ENCODE data around the gene CLEC2D. TPM values are rescaled to one million over a fixed set of nuclear protein-coding genes. Genes with fewer than 3 reads are reported as not detected.
A peak's percentile ranks its signal among the peaks of the same experiment; 100 is the strongest.
"Not testable (repeated sequence)": the region's sequence is repeated elsewhere in the genome, so short reads cannot be mapped to it uniquely, and the experiment has no call there.

The CLEC2D gene
- total and polyA plus RNA-seq, 8 donors = 8.9 to 41.7 (median 31.2) TPM

DNA sequence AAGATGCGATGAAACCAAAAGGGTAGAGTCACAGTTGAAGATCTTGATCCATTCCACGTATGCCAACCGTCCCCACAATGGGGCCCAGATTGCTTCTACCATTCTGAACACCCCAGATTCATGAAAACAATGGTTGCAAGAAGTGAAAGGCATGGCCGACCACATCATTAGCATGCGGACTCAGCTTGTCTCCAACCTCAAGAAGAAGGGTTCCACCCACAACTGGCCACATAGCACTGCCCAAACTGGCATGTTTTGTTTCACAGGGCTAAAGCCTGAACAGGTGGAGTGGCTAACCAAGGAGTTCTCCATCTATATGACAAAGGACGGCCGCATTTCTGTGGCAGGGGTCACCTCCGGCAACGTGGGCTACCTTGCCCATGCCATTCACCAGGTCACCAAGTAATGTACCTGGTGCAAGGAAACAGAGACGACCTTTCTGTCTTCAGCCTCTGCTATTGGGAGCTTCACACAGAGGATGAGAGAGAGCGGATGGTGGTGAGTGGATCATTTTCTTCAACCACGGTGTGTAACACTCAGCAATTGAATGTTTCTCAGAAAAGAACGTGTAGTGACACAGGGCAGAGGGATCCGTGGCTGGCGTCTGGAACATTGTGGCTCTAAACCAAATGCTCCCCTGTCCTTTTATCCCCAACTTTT lies 26.8 kb upstream of the CLEC2D start:
- H3K27ac ChIP-seq = no peak overlapping the region
- H3K9me3 ChIP-seq = no peaks in the 10 kb centered on the region
- ATAC-seq = no peak
- H3K27me3 ChIP-seq = no peaks in the 10 kb centered on the region
- no peak for DNase-seq
- no peaks in the 10 kb centered on the region for H3K36me3 ChIP-seq
- no peak overlapping the region for H3K4me3 ChIP-seq
- intact Hi-C loops (cut with DNase I) = no loop called here
- TF ChIP-seq, protein P1, sequence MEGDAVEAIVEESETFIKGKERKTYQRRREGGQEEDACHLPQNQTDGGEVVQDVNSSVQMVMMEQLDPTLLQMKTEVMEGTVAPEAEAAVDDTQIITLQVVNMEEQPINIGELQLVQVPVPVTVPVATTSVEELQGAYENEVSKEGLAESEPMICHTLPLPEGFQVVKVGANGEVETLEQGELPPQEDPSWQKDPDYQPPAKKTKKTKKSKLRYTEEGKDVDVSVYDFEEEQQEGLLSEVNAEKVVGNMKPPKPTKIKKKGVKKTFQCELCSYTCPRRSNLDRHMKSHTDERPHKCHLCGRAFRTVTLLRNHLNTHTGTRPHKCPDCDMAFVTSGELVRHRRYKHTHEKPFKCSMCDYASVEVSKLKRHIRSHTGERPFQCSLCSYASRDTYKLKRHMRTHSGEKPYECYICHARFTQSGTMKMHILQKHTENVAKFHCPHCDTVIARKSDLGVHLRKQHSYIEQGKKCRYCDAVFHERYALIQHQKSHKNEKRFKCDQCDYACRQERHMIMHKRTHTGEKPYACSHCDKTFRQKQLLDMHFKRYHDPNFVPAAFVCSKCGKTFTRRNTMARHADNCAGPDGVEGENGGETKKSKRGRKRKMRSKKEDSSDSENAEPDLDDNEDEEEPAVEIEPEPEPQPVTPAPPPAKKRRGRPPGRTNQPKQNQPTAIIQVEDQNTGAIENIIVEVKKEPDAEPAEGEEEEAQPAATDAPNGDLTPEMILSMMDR (IDR thresholded peaks at IDR 0.05) = no peak
- peaks cover 0 to 11% of the 10 kb centered on the region in 2 donors for H3K4me1 ChIP-seq

DNA sequence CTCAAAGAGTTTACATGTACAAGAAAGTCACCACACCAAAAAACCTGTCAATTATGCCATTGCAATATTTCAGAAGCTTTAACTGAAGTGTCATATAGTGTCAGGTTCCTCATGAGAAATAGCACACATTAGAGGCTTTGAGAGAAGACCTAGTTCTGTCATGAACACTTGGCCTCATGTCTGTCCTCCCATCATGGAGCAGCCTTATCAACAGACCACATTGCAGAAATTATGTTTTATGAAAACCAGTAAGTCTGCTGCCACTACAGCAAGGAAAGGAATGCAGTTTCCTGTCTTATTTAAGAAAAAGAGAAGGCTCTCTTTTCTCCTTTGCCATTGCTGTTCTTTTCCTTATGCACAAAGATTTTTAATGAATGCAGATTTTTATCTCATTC lies 26.2 kb upstream of the CLEC2D start:
- Histone ChIP-seq H3K4me3 (no peak overlapping the region), H3K27ac (no peak overlapping the region), H3K9me3 (no peaks in the 10 kb centered on the region), H3K27me3 (no peaks in the 10 kb centered on the region), H3K36me3 (no peaks in the 10 kb centered on the region), H3K4me1 (peaks cover 0 to 11% of the 10 kb centered on the region in 2 donors)
- DNase-seq = no peak
- no peak for ATAC-seq
- intact Hi-C loops (cut with DNase I) = no loop called here
- TF ChIP-seq, protein P1 (IDR thresholded peaks at IDR 0.05) = no peak

DNA sequence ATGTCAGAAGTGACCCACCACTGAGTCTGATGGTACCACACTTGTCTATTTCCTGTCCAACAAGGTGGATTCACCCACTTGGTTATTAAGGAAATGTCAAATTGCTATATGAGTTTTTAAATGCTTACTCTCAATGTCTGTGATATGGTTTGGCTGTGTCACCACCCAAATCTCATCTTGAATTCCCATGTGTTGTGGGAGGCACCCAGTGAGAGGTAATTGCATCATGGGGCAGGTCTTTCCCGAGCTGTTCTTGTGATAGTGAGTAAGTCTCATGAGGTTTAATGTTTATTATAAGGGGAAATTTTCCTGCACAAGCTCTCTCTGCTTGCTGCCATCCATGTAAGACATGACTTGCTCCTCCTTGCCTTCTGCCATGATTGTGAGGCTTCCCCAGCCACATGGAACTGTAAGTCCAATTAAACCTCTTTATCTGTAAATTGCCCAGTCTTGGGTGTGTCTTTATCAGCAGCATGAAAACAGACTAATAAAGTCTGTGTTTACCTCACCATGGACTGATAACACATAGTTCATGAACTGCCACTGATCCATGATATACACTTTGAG lies 24.4 kb upstream of the CLEC2D start:
- DNase-seq; H3K4me3 ChIP-seq; H3K27ac ChIP-seq; intact Hi-C loops (cut with DNase I); H3K27me3 ChIP-seq; H3K36me3 ChIP-seq; ATAC-seq; H3K9me3 ChIP-seq: not testable (repeated sequence)
- peaks cover under 1 to 20% of the 10 kb centered on the region in 2 donors for H3K4me1 ChIP-seq

DNA sequence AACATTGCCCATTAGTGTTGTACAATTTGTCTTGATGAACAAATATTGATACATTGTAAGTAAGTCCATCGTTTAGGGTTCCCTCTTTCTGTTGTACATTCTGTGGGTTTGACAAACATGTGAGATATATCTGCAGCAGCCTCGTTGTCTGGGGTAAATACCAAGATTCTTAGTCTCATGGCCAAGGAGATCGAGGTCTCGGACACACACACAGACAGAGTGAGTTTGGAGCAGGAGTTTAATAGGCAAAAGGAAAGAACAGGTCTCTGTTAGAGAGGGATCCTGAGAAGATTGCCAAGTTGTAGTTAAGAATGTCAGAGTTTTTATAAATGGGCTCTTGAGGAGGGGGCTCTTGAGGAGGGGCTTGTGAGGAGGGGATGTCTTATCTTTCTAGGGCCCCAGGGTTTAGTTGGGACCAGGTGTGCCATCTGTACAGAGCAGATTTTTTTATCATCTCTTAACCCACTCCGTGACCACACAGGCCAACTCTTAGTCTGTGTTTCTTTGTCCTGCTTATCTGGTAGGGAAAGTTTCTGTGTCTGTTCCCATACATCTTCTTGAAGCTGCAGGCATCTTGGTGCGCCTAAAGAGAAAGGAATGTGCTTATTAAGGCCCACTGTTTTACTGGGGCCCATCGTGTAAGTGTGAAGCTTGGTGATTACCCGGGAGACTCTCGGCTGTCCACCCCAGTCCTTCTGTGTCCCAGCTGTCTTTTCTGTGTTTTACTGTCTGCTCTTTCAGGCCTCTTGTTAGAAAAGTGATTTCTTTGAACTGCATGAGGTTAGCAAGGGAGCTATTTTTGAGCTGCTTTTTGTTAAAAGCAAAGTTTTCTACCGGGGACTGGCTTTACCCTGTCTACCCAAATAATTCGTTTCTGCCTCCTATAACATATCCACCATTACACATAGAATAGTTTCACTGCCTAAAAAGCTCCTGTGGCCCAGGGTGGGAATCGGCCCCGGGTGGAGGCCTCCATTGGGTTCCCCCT lies 22.4 kb upstream of the CLEC2D start:
- peak overlapping the region; percentile 55 to 67 for H3K4me3 ChIP-seq
- intact Hi-C loops (cut with DNase I) = no loop called here
- TF ChIP-seq, protein P1 (IDR thresholded peaks at IDR 0.05) = no peak
- H3K4me1 ChIP-seq = peaks cover 16 to 40% of the 10 kb centered on the region in 2 donors
- H3K27me3 ChIP-seq = no peaks in the 10 kb centered on the region
- ATAC-seq = no peak
- no peaks in the 10 kb centered on the region for H3K9me3 ChIP-seq
- DNase-seq = peak in 1 of 4 donors; percentile 14
- peak overlapping the region; percentile 95 to 96 for H3K27ac ChIP-seq
- H3K36me3 ChIP-seq = no peaks in the 10 kb centered on the region

DNA sequence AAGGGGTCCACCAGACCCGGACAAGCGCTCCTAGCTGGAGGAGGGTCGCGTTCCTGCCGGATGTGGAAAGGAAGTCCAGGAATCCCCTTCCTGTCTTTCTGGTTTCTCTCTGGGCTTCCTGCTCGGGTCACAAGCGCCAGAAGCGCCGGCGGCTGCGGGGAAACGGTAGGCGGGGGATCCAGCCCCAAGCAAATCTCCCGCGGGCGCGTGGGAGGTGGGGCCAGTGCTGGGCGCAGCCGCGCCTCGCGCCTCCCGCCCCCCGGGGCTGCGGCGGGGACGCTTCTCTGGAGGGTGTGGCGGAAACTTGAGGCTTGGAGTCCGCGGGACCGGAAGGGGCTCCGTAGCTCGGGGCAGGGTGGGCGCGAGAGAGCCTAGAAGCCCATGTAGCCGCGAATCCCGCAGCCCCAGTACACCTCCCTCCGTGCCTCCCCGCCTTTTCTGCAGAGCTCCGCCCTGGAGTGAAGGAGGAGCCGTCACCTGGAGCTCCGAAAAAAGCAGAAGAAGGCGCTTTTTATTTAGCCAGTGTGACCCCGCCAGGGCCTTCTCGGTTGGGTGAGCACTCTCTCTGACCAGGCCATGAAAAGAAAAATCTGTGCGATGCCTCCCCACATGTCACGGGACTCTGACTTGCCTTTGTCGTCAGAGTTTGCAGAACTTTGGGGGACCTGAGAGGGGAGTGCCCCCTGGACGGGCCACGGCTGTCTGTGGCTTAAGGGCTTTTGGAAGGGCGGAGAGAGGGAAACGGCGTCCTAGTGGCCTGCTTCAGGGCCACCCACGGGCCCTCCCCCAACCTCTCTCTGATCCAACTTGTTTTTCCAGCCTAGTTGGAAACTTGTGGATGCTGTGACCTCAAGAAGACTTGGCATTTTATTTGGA lies 21.4 kb upstream of the CLEC2D start:
- Histone ChIP-seq H3K27ac (peak overlapping the region; percentile 95 to 96), H3K27me3 (no peaks in the 10 kb centered on the region), H3K36me3 (no peaks in the 10 kb centered on the region), H3K9me3 (no peaks in the 10 kb centered on the region), H3K4me3 (peak overlapping the region; percentile 55 to 67), H3K4me1 (peaks cover 16 to 50% of the 10 kb centered on the region in 2 donors)
- DNase-seq (peak; percentile 86 to 95 (median 92)), ATAC-seq (peak; percentile 93)
- TF ChIP-seq, protein P1 (IDR thresholded peaks at IDR 0.05) = no peak
- intact Hi-C loops (cut with DNase I) = no loop called here
